H1 (cell line): ENCODE data around the gene COQ8A. TPM values are rescaled to one million over a fixed set of nuclear protein-coding genes. Genes with fewer than 3 reads are reported as not detected.

ENCODE experiments used
- CTCF ChIA-PET: fragments of 300-600 bp; sonication (Branson Sonifier 250); formaldehyde crosslinking; loops from one replicate; lab custom pipeline; 2021; ENCODE audit not compliant: partially characterized antibody; lab: Charles Lee
- POLR2A ChIA-PET: fragments of 300-600 bp; sonication (Branson Sonifier 250); formaldehyde crosslinking; loops from one replicate; lab custom pipeline; 2021; ENCODE audit warnings: inconsistent platforms; ENCODE audit not compliant: partially characterized antibody; lab: Charles Lee
- DNase-seq, 2 experiments: peaks; one replicate each; pipeline versions ENCODE4 v3.0.0 to v3.0.0-alpha.2; 2010 to 2022; ENCODE audit warnings: low spot score in 2 of 2, low read depth in 1 of 2, mixed read lengths in 1 of 2
- FAIRE-seq: peaks from 2 replicates; lab custom pipeline; 2011; peaks lifted over from hg19 to GRCh38; lab: Jason Lieb, UNC
- H2AFZ ChIP-seq: 2 replicates; pipeline ENCODE4 v1.8.1; 2012; ENCODE audit warnings: low read length, inconsistent platforms
- H2AK5ac ChIP-seq: 2 replicates; pipeline ENCODE4 v1.6.1; 2013; ENCODE audit warnings: low read depth, low read length
- H2BK120ac ChIP-seq: replicated peaks from 2 replicates; pipeline ENCODE3; 2013; ENCODE audit warnings: low read depth, low read length, inconsistent platforms
- H2BK12ac ChIP-seq: 2 replicates; pipeline ENCODE4 v1.6.1; 2013; ENCODE audit warnings: low read depth, low read length
- H2BK15ac ChIP-seq: 2 replicates; pipeline ENCODE4 v1.6.1; 2013; ENCODE audit warnings: low read length
- H2BK20ac ChIP-seq: 2 replicates; pipeline ENCODE4 v1.6.1; 2013; ENCODE audit warnings: low read length
- H2BK5ac ChIP-seq: 2 replicates; pipeline ENCODE4 v1.6.1; 2013; ENCODE audit warnings: low read depth, low read length
- H3K14ac ChIP-seq: 2 replicates; pipeline ENCODE4 v1.6.1; 2013; ENCODE audit warnings: inconsistent platforms; ENCODE audit not compliant: insufficient read length
- H3K18ac ChIP-seq: 2 replicates; pipeline ENCODE4 v1.6.1; 2013; ENCODE audit warnings: low read length; ENCODE audit errors: extremely low read depth
- H3K23ac ChIP-seq: 2 replicates; pipeline ENCODE4 v1.6.1; 2013; ENCODE audit warnings: inconsistent platforms; ENCODE audit not compliant: insufficient read length
- H3K23me2 ChIP-seq: 2 replicates; pipeline ENCODE4 v1.6.1; 2013; ENCODE audit warnings: low read depth, low read length
- H3K27ac ChIP-seq: 2 replicates; pipeline ENCODE4 v1.6.1; 2011; ENCODE audit warnings: low read depth, low read length, inconsistent platforms
- H3K27me3 ChIP-seq, 4 experiments: replicated peaks in 1 of 4; 1 replicate in 1 of 4; 2 replicates in 3 of 4; pipeline versions ENCODE4 v1.6.1 to v1.8.1; 2011 to 2013; ENCODE audit warnings: low read length in 3 of 4, mild to moderate bottlenecking in 3 of 4, inconsistent platforms in 2 of 4, mixed read lengths in 2 of 4, moderate library complexity in 1 of 4; ENCODE audit not compliant: control insufficient read depth in 3 of 4, insufficient read depth in 3 of 4; ENCODE audit errors: extremely low read depth in 1 of 4
- H3K36me3 ChIP-seq, 4 experiments: 2 replicates each; pipeline versions ENCODE4 v1.6.1 to v1.8.1; 2011 to 2013; ENCODE audit warnings: mild to moderate bottlenecking in 4 of 4, low read length in 3 of 4, moderate library complexity in 2 of 4, control low read depth in 1 of 4, inconsistent platforms in 1 of 4; ENCODE audit not compliant: insufficient read depth in 4 of 4, control insufficient read depth in 2 of 4
- H3K4ac ChIP-seq: replicated peaks from 2 replicates; pipeline ENCODE3; 2013; ENCODE audit warnings: low read length, low read depth, mixed read lengths, inconsistent platforms; ENCODE audit not compliant: insufficient read length
- H3K4me1 ChIP-seq, 4 experiments: replicated peaks in 1 of 4; 1 replicate in 1 of 4; 2 replicates in 3 of 4; pipeline versions ENCODE4 v1.6.1 to v1.8.1; 2011 to 2013; ENCODE audit warnings: low read length in 3 of 4, inconsistent platforms in 2 of 4, mixed read lengths in 1 of 4; ENCODE audit not compliant: insufficient read depth in 4 of 4, control insufficient read depth in 3 of 4
- H3K4me2 ChIP-seq, 2 experiments: 2 replicates each; pipeline versions ENCODE4 v1.6.1 to v1.8.1; 2011 to 2013; ENCODE audit warnings: low read depth in 2 of 2, low read length in 2 of 2, control low read depth in 1 of 2, inconsistent platforms in 1 of 2, mild to moderate bottlenecking in 1 of 2; ENCODE audit not compliant: insufficient read depth in 1 of 2
- H3K4me3 ChIP-seq, 4 experiments: fragments of 200-600, 300-600 bp in 1 of 4; sonication (generic), shearing (Covaris generic), sonication (Bioruptor Twin) in 1 of 4; 2 replicates each; pipeline versions ENCODE4 v1.5.1 to v1.8.1; 2011 to 2016; ENCODE audit warnings: low read length in 4 of 4, low read depth in 3 of 4, control low read depth in 2 of 4, inconsistent platforms in 2 of 4, mild to moderate bottlenecking in 2 of 4, mixed read lengths in 1 of 4, moderate library complexity in 1 of 4; ENCODE audit not compliant: insufficient read depth in 2 of 4; ENCODE audit errors: extremely low read depth in 1 of 4
- H3K56ac ChIP-seq: replicated peaks from 2 replicates; pipeline ENCODE3; 2013; ENCODE audit warnings: low read depth, mild to moderate bottlenecking, mixed read lengths, low read length, inconsistent platforms; ENCODE audit not compliant: insufficient read length
- H3K79me1 ChIP-seq: 2 replicates; pipeline ENCODE4 v1.6.1; 2013; ENCODE audit warnings: low read depth, low read length, control low read depth
- H3K79me2 ChIP-seq, 2 experiments: 2 replicates each; pipeline versions ENCODE4 v1.6.1 to v1.8.1; 2012 to 2013; ENCODE audit warnings: low read length in 2 of 2, mild to moderate bottlenecking in 2 of 2, inconsistent platforms in 1 of 2; ENCODE audit not compliant: insufficient read depth in 2 of 2, control insufficient read depth in 1 of 2
- H3K9ac ChIP-seq, 4 experiments: replicated peaks in 1 of 4; 1 replicate in 1 of 4; 2 replicates in 3 of 4; pipeline versions ENCODE4 v1.6.1 to v1.8.1; 2011 to 2013; ENCODE audit warnings: low read depth in 3 of 4, low read length in 3 of 4, control low read depth in 2 of 4, mild to moderate bottlenecking in 2 of 4, moderate library complexity in 2 of 4, inconsistent platforms in 1 of 4; ENCODE audit errors: extremely low read depth in 1 of 4
- H3K9me3 ChIP-seq, 2 experiments: 2 replicates each; pipeline versions ENCODE4 v1.6.1 to v1.8.1; 2012 to 2013; ENCODE audit warnings: mild to moderate bottlenecking in 2 of 2, moderate library complexity in 2 of 2, control low read depth in 1 of 2, inconsistent platforms in 1 of 2, low read depth in 1 of 2, low read length in 1 of 2, mixed read lengths in 1 of 2; ENCODE audit not compliant: insufficient read depth in 2 of 2
- H4K20me1 ChIP-seq, 2 experiments: replicated peaks in 1 of 2; 2 replicates each; pipeline versions ENCODE3 to v1.8.1; 2011 to 2013; ENCODE audit warnings: inconsistent platforms in 2 of 2, low read length in 2 of 2, mild to moderate bottlenecking in 1 of 2; ENCODE audit not compliant: insufficient read depth in 2 of 2, control insufficient read depth in 1 of 2
- H4K5ac ChIP-seq: 2 replicates; pipeline ENCODE4 v1.6.1; 2013; ENCODE audit warnings: low read length, low read depth, mixed read lengths, inconsistent platforms; ENCODE audit not compliant: insufficient read length
- H4K8ac ChIP-seq: 2 replicates; pipeline ENCODE4 v1.8.0; 2013; ENCODE audit warnings: mild to moderate bottlenecking, moderate library complexity, low read length, inconsistent platforms; ENCODE audit not compliant: insufficient read depth; ENCODE audit errors: extremely low read depth
- H4K91ac ChIP-seq: replicated peaks from 2 replicates; pipeline ENCODE3; 2013; ENCODE audit warnings: low read length, mixed read lengths, inconsistent platforms; ENCODE audit not compliant: insufficient read length
- BACH1 ChIP-seq: IDR thresholded peaks from 2 replicates; pipeline ENCODE4 v1.6.1; 2012; ENCODE audit warnings: low read length, improper control_type of control experiment
- CHD2 ChIP-seq: IDR thresholded peaks from 2 replicates; pipeline ENCODE4 v1.6.1; 2012; ENCODE audit warnings: low read length, improper control_type of control experiment
- EP300 ChIP-seq, 2 experiments: IDR thresholded peaks; 1 replicate in 1 of 2; 2 replicates in 1 of 2; pipeline ENCODE4 v1.6.1; 2011 to 2012; ENCODE audit warnings: low read depth in 2 of 2, low read length in 2 of 2, mild to moderate bottlenecking in 2 of 2, borderline replicate concordance in 1 of 2, inconsistent platforms in 1 of 2, moderate library complexity in 1 of 2
- HDAC6 ChIP-seq: IDR thresholded peaks from one replicate; pipeline ENCODE4 v1.7.1; 2012; ENCODE audit warnings: low read depth, mild to moderate bottlenecking, inconsistent platforms, low read length, moderate library complexity
- JUND ChIP-seq: IDR thresholded peaks from 2 replicates; pipeline ENCODE4 v1.6.1; 2011; ENCODE audit warnings: mild to moderate bottlenecking, improper control_type of control experiment, low read length
- NRF1 ChIP-seq: IDR thresholded peaks from 2 replicates; pipeline ENCODE4 v1.6.1; 2011; ENCODE audit warnings: mild to moderate bottlenecking, low read depth, low read length, improper control_type of control experiment
- POU5F1 ChIP-seq: IDR thresholded peaks from 2 replicates; pipeline ENCODE4 v1.6.1; 2011; ENCODE audit warnings: low read depth, mild to moderate bottlenecking, low read length, moderate library complexity
- RFX5 ChIP-seq: IDR thresholded peaks from 2 replicates; pipeline ENCODE4 v1.6.1; 2011; ENCODE audit warnings: low read depth, low read length, improper control_type of control experiment, borderline replicate concordance
- RXRA ChIP-seq: IDR thresholded peaks from 2 replicates; pipeline ENCODE4 v1.6.1; 2011; ENCODE audit warnings: low read depth, mild to moderate bottlenecking, low read length, moderate library complexity; ENCODE audit not compliant: insufficient read depth
- TAF7 ChIP-seq: optimal IDR thresholded peaks from 2 replicates; pipeline ENCODE3; 2011; ENCODE audit warnings: low read depth, mild to moderate bottlenecking, inconsistent platforms, low read length, moderate library complexity, borderline replicate concordance
- WGBS, 2 experiments: shearing (Covaris generic) in 1 of 2; methylation state at CpG; one replicate each; pipeline versions ENCODE4 v1.1.6 to v1.1.7; 2013 to 2015; ENCODE audit warnings: low lambda C conversion rate in 2 of 2, mixed read lengths in 2 of 2, inconsistent platforms in 1 of 2, low coverage in 1 of 2, missing lambda C conversion rate in 1 of 2; ENCODE audit not compliant: insufficient replicate concordance in 2 of 2, insufficient coverage in 1 of 2, insufficient read length in 1 of 2; ENCODE audit errors: extremely low coverage in 1 of 2, missing lambda C conversion rate in 1 of 2; 5-methylcytosine and 5-hydroxymethylcytosine counted together
- polyA plus RNA-seq, 7 experiments: library from polyadenylated mRNA; depleted of rRNA in 3 of 7; stranded (reverse) in 5 of 7; unstranded in 2 of 7; fragments of >200 nt in 5 of 7; fragments of 200-250 nt in 2 of 7; gene quantifications; 1 replicate in 5 of 7; 2 replicates in 1 of 7; 4 replicates in 1 of 7; pipeline versions ENCODE4 v1.2.1 to v1.2.3, GENCODE V29; 2011 to 2013; ENCODE audit warnings: missing spikeins in 2 of 7, mixed read lengths in 2 of 7
- total RNA-seq: library from RNA; stranded (reverse); fragmentation: NEBNext Ultra II Directional; extraction: Animal tissue kit (Norgen Biotek cat#: 25700); gene quantifications from 2 replicates; pipeline ENCODE4 v1.2.1, GENCODE V29; 2021

COQ8A gene
- total and polyA plus RNA-seq, 2 of the 8 experiments (the other 6 are each of a cell fraction or from before 2014, with no cell fraction given) = 28.5 to 38.9 TPM

DNA sequence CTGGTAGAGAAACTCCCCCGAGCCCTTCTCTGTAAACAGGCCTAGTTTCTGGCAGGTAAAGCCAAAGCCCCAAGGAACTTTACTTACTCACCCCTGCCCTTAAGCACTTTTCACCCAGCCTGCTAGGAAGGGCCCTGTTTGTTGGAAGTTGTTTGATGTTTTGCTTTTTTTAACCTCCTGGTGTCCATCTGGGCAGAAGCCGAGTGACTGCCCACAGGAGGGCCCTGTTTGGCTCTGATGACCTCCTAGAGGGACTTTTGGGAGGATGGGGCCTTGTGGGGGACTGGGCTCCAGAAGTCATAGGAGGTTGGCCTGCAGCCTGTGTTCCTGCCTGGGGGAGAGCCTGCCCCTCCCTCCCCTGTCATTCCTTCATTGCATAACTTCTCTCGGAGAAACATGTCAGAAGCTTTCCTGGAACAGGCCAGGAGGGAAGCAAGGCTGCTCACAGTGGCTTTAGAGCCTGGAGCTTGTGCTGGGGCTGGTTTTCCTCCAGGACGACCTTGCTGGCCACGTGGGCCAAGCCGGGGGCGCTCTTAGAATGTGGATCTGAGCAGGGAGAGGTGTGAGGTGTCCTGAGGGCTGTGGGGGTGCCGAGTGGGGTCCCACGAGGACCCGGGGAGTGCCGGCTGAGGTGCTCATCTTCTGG is 33.9 kb downstream of the COQ8A start:
- no peak overlapping the region for H2BK15ac ChIP-seq
- 88% methylated on average over 11 of the region's 11 CpGs; no CpG with 5 or more reads in 1 of the 2 experiments for WGBS, 2 experiments
- no peak overlapping the region for H3K14ac ChIP-seq
- H2BK12ac ChIP-seq = no peak overlapping the region
- H2BK120ac ChIP-seq = no peak overlapping the region
- no peak for FAIRE-seq
- H3K56ac ChIP-seq = no peak overlapping the region
- H3K9ac ChIP-seq = no peak overlapping the region; a peak in 1 of 7 replicates
- H4K5ac ChIP-seq = no peak overlapping the region
- no peaks in the 10 kb centered on the region for H3K79me1 ChIP-seq
- no peak overlapping the region for H2BK5ac ChIP-seq
- peaks cover 0 to 6% of the 10 kb centered on the region in 2 experiments; a peak in 1 of 4 replicates for H3K9me3 ChIP-seq
- H2AK5ac ChIP-seq = no peak overlapping the region
- no peaks in the 10 kb centered on the region for H3K79me2 ChIP-seq
- no peak overlapping the region for H4K8ac ChIP-seq
- no peak overlapping the region for H3K23ac ChIP-seq
- H3K27ac ChIP-seq = no peak overlapping the region
- H2BK20ac ChIP-seq = no peak overlapping the region
- no peak overlapping the region for H3K4me2 ChIP-seq
- no peaks in the 10 kb centered on the region for H4K20me1 ChIP-seq
- no peak overlapping the region for H3K4ac ChIP-seq
- no peak overlapping the region for H3K18ac ChIP-seq
- H3K36me3 ChIP-seq = peaks cover 0 to 5% (median 0%) of the 10 kb centered on the region in 4 experiments; a peak in 2 of 8 replicates
- CTCF ChIA-PET = interaction anchor here (0.9 to 1.2 kb wide), 3 partner anchors 8 to 62 kb away, joined by 3 read pairs; no protein-coding TSS in a partner anchor
- no peak overlapping the region for H4K91ac ChIP-seq
- H2AFZ ChIP-seq = no peak overlapping the region
- no peaks in the 10 kb centered on the region for H3K27me3 ChIP-seq
- H3K23me2 ChIP-seq = peaks cover 11% of the 10 kb centered on the region; the same call in 1 of the 2 replicates
- POLR2A ChIA-PET = interaction anchor here (0.6 to 2.0 kb wide), 2 partner anchors 10 to 66 kb away, joined by 3 to 7 read pairs; no protein-coding TSS in a partner anchor
- no peak for DNase-seq
- no peak overlapping the region for H3K4me3 ChIP-seq
- H3K4me1 ChIP-seq = peaks cover 0 to 4% (median 0%) of the 10 kb centered on the region in 4 experiments; a peak in 2 of 7 replicates
- TF ChIP-seq CHD2 (no peak), EP300 (IDR thresholded peaks at IDR 0.05; ENCODE audit: borderline replicate concordance in 1 of 2, low read depth in 2 of 2, low read length in 2 of 2) (no peak), RFX5 (no peak), TAF7 (no peak), HDAC6 (no peak), JUND (no peak), POU5F1 (no peak), RXRA (no peak), BACH1 (no peak), NRF1 (no peak)
- TF ChIP-seq, all 59 proteins: peak for 0
